ENCODE data around the gene OR13H1.
"Not testable (repeated sequence)": the region's sequence is repeated elsewhere in the genome, so short reads cannot be mapped to it uniquely, and the experiment has no call there.

The OR13H1 gene, protein sequence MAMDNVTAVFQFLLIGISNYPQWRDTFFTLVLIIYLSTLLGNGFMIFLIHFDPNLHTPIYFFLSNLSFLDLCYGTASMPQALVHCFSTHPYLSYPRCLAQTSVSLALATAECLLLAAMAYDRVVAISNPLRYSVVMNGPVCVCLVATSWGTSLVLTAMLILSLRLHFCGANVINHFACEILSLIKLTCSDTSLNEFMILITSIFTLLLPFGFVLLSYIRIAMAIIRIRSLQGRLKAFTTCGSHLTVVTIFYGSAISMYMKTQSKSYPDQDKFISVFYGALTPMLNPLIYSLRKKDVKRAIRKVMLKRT

DNA sequence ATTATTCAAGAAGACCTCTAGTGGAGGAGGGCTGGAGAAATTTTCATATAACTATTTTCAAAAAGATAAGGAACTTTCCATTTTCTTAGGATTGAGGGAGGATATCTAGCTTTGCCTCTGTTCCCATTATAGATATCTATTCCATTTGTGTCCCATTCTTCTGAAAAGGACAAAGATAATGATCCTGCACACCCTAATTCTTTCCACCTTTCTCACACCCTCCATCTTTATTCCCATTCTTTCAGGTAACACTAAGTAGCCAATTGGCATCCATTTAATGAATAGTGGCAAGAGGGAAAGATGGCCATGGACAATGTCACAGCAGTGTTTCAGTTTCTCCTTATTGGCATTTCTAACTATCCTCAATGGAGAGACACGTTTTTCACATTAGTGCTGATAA lies at the start of gene OR13H1:
Gene OR13H1, plus strand, starts transcription at position 301 of the 400 bp plus-strand sequence. Its CDS starts 0 bp downstream, at position 301.
- FAIRE-seq, result no peak

DNA sequence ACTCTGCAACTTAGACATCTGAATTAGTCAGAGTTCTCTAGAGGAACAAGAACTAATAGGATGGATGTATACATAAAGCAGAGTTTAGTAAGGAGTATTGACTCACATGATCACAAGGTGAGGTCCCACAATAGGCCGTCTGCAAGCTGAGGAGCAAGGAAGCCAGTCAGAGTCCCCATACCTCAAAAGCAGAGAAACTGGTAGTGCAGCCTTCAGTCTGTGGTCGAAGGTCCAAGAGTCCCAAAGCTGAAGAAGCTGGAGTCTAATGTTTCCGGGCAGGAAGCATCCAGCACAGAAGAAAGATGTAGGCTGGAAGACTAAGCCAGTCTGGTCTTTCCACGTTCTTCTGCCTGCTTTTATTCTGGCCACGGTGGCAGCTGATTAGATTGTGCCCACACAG lies 42.3 kb upstream of the OR13H1 start:
- FAIRE-seq, result not testable (repeated sequence)

DNA sequence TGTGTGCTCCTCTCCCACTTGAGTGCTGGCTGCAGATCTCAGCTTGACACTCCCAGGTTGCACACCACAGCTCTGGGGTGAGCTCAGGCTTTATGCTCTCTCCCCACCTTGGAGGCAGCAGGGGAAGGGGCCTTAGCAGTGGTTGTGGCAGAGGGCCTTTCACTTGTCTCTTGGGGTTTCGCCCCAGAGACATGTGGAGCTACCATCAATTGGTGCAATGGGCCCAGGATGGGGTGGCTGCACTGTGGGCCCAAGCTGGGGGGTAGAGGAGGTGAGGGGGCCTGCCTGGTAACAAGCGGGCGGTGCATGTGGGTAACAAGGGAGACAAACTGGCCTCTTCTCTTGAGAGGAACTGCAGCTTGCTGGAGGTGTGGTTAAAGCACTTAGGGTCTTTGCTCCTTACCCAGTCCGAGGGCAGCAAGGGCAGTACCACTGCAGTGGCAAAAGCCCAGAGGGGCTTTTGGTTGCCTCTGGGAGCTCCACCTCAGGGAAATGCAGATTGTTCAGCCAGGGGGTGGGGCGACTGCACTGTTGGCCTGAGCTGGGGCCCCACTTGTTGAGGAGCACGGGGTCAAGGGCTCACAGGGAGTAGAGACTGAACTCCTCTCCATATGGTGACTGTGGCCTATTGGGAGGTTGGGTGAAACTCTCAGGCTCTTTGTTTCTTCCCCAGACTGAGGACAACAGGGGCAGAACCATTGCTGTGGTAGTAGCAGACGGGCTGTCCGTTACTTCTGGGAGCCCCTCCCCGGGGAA lies 30.5 kb upstream of the OR13H1 start:
- no peak for FAIRE-seq

DNA sequence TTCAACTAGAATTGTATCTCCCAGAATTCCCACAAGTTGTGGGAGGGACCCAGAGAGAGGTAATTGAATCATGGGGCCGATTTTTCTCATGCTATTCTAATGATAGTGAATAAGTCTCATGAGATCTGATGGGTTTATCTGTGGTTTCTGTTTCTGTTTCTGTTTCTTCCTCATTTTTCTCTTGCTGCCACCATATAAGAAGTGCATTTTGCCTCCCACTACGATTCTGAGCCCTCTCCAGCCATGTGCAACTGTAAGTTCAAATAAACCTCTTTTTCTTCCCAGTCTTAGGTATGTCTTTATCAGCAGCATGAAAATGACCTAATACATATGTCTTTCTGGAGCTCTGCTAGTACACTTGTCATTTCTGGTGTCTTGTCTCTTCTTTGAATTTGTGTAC lies 22.1 kb upstream of the OR13H1 start:
- FAIRE-seq, result no peak

DNA sequence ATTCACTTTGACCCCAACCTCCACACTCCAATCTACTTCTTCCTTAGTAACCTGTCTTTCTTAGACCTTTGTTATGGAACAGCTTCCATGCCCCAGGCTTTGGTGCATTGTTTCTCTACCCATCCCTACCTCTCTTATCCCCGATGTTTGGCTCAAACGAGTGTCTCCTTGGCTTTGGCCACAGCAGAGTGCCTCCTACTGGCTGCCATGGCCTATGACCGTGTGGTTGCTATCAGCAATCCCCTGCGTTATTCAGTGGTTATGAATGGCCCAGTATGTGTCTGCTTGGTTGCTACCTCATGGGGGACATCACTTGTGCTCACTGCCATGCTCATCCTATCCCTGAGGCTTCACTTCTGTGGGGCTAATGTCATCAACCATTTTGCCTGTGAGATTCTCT lies 344 bp downstream of the OR13H1 start:
- FAIRE-seq, result no peak

DNA sequence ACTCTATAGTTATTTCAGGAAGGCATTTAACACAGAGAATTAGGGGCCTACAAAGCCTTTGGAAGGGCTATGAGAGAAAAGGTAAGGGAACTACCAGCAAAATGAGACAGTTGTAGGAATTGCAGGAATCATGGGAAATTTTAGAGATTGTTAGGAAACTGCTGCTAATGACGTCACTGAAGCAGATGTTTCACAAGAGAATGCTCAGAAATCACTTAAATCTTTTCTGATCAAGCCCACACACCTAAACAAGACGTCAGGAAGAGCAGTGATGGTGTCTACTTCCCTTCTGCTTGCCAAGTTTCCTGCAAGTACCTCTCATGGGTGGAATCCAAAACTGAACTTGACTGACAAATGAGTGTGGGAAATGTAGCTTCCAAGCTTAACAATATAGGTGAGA lies 5.1 kb downstream of the OR13H1 start:
- no peak for FAIRE-seq

DNA sequence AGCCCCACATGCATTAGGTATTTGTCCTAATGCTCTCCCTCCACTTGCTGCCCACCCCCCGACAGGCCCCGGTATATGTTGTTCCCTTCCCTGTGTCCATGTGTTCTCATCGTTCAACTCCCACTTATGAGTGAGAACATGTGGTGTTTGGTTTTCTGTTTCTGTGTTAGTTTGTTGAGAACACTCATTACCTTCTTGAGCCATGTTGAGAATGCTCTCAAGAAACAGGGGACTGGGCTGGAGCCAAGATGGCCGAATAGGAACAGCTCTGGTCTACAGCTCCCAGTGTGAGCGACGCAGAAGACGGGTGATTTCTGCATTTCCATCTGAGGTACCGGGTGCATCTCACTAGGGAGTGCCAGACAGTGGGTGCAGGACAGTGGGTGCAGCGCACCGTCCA lies 8.6 kb downstream of the OR13H1 start:
- not testable (repeated sequence) for FAIRE-seq

DNA sequence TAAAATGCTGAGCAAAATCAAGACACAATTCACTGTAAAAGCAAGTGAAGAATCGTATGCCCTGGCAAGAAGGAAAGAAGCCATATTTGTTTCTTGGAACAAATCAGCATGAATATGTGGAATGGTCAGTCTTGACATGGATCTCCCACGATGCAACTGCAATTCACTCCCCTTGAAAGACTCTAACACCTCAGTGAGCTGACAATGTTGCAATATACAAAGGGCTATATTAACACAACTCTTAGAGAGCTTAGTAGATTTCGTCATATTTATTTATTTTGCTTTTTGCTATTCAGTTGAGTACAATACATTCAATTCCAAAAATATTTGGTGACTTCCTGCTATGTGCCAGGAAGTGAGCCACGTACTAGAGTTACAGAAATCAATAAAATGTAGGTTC lies 14.7 kb downstream of the OR13H1 start:
- no peak for FAIRE-seq

DNA sequence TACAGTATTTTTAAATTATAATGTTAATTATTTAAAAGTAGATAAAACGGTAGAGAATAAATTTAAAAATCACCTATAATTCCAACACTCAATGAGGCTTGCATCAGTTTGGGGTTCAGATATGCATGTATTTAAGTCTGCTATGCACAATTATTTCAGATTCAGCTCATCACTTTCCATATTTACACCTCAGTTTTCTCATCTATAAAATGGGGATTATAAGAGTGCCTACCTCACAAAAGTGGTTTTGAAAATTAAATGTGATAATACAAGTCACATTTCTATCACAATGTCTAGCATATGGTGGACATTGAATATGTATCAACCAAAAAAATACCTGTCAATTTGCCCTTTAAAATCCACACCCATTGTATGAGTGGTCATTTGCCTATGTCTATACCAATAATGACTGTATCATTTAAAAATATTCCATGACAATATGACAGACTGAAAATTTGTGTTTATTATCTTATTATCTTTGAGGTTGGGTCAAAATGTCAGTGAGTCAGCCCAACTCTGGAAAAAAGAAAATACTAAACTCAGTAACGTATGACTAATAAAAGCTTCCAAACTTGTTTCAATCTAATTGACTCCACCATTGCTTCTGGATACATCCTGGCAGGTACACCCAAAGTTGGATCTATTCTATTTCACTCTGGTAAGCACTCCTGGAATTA lies 20.8 kb downstream of the OR13H1 start:
- no peak for FAIRE-seq

DNA sequence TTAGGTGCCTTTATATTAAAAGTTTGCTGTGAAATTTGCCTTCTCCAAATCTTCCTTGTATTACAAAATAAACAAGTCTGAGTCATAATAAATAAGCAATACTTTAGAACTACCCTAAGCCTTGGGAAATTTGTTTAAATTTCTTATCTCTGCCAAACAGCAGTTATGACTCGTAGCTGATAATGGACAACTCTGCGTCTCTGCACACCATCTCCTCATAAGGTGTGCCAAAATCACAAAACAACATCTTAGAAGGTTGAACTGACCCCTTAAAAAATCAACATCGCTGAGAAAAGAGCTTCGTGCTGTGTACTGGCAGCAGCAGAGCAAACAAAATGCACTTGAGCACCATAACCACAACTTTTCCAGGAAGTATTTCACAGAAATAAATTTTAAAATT lies 22.0 kb downstream of the OR13H1 start:
- FAIRE-seq, result no peak

DNA sequence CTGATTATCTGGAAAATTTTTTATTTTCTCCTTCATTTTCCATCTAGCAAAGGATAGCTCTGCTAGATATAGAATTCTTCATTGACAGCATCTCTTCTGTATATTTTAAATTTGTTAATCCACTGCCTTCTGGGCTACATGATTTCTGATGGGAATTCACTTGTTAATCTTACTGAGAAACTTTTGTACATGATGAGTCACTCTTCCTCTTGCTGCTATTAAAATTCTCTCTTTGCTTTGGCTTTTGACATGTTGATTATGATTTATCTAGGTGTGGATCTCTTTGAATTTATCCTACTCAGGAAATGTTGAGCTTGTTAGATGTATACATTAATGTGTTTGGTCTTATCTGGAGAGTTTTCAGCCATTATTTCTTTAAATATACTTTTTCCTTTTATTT lies 27.5 kb downstream of the OR13H1 start:
- FAIRE-seq, result no peak

DNA sequence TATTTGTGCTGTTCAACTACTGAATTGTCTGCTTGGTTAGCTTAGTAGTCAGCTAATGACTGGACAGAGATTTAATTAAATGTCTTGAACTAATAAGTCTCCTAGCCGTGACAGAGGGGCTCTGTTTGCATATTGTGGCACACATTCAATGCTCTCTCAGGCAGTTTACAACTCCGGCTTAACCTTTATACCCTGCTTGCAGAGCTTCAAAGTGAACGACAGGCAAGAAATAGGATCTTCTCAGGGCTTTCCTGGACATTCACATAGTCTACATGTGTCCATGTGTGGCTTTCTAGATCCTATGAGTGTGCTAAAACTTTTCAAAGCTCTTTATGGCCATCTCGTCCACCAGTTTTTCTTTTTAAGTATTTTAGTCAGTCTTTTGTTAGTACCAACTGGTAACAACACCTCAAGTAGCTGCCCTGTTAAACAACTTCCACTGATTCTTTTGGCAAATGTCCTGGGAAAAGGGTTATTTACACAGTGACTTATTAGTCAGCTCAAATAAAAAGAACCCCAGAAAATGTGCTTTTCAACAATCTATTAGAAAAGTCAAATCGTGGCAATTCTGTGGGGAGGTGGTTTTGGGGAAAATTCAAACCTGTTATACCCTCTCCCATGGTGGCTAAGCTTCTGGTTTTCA lies 28.6 kb downstream of the OR13H1 start:
- FAIRE-seq, result no peak

DNA sequence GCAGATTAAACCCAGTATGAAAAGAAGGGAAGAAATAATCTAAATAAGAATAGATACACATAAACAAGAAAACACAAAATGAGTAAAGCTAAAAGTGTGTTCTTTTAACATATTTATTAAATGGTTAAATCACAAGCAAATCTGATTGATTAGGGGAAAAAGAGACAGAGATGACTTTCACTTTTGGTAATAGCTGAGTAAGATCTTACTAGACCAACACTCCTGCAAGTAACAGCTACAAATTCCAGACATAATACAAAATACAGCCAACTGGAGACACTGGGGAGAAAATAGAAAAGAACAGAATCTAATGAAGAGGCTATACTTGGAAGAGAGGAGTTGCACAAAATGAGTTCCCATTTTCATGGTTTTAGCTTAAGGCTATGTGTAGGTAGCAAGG lies 33.5 kb downstream of the OR13H1 start:
- no peak for FAIRE-seq

DNA sequence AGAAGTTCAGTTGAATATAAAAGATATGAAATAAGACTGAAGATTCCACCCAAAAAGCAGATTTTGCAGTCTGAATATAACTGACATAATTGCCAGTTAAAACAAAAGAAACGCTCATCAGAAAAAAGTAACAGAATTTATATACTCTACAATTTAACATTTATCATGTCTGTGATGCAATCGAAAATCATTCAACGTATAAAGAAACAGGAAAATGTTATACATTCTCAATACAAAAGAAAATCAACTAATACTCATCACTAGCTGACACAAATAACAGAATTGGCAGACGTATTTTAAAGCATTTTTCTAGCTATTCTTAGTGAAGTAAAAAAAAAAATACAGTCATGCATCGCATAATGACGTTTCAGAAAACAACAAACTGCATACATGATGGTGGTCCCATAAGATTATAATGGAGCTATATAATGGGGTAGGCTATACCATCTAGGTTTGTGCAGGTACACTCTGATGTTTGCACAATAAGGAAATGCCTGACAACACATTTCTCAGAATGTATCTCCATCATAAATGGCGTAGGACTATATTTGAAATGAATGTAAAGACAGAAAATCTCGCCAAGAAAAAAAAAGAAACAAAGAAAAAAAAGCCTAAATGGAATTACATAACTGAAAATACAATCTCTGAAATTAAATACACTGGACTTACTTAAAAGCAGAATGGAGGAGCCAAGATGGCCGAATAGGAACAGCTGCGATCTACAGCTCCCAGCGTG lies 34.3 kb downstream of the OR13H1 start:
- no peak for FAIRE-seq

DNA sequence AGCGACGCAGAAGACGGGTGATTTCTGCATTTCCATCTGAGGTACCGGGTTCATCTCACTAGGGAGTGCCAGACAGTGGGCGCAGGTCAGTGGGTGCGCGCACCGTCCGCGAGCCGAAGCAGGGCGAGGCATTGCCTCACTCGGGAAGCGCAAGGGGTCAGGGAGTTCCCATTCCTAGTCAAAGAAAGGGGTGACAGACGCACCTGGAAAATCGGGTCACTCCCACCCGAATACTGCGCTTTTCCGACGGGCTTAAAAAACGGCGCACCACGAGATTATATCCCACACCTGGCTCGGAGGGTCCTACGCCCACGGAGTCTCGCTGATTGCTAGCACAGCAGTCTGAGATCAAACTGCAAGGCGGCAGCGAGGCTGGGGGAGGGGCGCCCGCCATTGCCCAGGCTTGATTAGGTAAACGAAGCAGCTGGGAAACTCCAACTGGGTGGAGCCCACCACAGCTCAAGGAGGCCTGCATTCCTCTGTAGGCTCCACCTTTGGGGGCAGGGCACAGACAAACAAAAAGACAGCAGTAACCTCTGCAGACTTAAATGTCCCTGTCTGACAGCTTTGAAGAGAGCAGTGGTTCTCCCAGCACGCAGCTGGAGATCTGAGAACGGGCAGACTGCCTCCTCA lies 35.0 kb downstream of the OR13H1 start:
- not testable (repeated sequence) for FAIRE-seq

DNA sequence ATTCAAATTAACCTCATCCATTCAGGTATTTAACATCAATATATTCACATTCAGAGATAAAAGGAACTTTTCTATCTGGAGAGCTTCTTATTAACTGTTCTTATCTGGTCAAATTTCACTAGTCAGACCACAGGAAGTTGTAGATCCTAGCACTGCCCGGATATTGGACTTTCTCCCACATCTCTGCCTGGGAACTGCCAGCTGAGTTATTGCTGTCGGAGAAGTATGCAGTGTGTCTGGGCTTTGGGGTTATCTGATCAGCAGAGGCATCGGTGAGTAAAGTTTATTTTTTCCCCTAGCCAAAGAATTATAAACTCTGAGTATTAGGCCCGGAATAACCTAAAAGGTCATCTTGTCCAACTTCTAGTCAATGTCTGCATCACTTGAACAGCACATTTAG lies 45.1 kb downstream of the OR13H1 start:
- FAIRE-seq, result no peak

Data from endometrium (tissue), 2 donors.